GM21381 (cell line): ENCODE data around the gene TNNT2.

ENCODE experiments used
- ATAC-seq: cut with Tn5 transposase; IDR thresholded peaks from one replicate; pipeline ENCODE4 v1.9.1; 2021; ENCODE audit warnings: mild to moderate bottlenecking, moderate library complexity; ENCODE audit not compliant: unreplicated experiment

Gene TNNT2

DNA sequence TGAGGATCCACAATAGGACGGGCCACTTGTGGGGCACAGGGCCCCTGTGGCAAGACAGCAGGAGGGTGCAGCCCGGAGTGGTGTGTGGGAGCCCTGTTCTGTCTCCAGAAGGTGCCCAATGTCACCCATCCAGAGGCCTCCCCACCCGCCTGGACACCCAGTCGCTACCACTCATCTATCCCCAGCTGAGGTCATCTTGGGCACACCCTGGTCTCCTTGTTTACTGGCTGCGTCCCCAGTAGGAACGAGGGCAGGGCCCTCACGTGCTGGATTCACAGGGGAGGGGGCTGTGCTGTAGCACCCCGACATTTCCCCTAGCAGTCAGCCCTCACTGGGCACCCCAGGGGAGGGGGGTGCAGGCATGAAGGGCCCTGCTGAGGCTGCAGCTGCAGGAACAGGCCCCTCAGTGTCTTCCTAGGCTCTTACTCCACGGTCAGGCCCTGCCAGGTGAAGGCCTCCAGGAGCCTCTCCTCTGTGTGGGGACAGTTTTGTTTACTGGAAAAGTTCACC is 2.3 kb upstream of the TNNT2 start:
- no peak for ATAC-seq

DNA sequence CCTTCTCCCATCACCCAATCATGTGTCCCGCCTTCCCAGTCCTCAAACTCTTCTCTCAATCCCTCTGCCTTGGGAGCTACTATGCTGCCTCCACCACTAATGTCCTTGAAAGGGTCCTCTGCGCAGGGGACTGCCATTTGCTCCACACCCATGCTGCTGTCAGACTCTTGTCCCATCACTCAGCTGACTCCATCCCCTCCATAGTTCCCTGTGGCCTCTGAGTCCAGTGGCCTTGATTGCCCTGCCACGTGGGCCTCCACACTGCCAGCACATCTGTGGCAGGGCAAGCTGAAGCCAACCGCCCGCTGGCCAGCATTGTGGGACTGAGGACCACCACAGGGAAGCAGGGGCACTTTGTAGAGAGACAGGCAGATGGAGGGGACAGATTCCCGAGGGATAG is 1.3 kb upstream of the TNNT2 start:
- ATAC-seq: no peak

DNA sequence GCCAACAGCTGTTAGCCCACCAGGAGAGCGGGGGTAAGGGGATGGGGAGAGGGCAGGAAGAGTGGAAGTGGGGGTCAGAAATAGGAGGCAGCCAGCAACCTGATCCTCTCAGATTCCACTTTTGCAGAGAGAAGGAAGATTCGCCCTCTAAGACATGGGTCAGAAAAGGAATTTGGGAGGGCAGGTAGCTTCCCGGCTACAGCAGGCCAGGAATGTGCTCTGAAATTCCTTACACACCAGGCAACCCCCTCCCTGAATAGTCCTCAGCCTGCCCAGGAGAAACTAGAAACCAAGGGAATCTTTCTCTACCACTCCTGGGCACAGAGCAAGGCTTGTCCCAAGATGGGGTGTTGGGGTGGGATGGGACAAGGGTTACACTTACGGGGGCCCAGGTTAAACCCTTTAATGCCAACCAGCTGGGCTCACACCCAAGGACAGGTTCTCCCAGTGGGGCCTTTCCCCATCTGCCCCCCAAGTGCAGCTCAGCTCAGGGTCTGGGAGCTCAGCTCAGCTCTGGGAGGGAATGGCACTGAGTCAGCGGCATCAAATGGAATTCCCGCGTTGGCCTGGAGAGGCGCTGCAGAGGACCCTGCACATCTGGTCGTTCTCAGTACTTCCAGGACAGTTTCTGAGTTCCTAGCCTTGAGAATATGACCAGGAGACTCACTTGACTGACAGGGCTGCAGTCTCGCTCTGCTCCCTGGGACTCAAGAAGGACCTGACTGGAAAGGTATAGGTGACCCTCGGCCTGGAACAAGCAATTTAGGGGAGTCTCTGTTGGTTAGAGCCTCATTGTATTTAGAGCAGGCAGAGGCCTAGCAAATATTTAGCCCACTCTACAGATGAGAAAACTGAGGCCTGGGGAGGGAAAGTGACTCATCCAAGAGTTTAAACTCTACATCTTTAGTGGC is 761 bp downstream of the TNNT2 start:
- no peak for ATAC-seq

DNA sequence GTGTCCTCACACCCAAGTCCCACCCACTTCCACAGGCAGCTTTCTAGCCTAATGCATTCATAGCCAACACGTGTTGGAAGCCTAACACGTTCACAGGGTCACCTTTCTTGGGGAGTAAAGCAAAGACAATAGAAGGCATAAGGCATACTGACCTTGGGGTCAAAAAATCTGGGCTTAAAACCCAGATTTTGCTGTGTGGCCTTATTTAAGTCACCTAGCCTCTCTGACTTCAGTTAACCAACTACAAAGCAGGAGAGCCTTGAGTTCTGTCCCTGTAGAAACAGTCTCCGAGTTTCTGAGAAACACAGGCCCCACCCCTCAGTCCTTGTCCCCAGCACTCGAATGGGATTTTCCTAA is 1.4 kb downstream of the TNNT2 start:
- ATAC-seq: no peak

DNA sequence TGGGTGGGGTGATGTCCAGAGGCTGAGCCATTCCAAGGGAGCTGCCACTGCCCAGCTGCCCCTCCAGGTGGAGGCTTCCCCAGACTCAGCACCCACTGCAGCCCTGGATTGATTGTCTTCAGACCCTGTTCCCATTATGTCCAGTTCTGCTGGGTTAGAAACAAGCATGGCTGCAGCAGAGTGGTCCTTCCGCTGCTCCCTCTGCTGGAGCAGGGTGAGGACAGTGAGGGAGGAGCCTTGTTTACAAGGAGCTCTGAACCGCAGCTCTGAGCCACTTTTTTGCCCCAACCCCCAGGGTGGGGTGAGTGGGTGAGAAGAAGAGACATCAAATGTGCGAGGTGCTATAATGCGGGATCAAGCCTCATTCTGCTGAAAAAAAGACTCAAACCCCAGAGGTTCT is 2.3 kb downstream of the TNNT2 start:
- no peak for ATAC-seq

DNA sequence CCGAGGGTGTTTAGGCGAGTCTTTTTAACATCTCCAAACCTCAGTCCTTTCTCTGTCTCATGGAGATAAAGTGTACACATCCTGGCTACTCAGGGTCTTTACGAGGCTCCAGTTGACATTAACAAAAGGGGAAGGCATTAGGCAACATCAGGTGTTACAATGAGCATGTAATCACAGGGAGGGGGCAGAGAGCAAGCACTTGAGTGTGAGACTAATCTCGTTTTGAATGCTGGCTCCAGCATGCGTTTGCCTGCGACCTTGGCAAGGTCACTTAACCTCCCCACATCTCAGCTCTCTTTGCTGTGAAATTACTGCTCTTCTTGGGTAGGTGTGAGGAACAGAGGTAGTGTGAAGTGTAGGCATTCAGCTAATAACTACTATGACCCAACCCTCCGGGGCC is 3.1 kb downstream of the TNNT2 start:
- ATAC-seq: no peak

DNA sequence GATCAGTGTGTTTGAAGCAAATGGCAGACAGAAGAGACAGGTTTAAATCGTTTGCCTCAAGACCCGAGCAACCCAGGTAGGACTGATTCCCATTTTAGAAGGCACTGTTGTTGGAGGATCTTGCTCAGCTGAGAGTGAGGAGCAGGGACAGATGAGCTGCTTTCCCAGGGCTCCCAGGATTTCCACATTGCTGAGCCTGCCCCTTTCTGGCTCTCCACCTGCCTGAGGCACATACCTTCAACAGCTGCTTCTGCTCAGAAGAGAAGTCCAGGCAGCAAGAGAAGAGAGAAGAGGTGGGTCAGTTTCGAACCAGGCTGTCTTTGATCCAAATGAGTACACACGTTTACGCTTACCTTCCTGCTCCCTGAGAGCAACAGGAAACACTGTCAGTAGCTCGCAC is 5.7 kb downstream of the TNNT2 start:
- ATAC-seq: no peak

DNA sequence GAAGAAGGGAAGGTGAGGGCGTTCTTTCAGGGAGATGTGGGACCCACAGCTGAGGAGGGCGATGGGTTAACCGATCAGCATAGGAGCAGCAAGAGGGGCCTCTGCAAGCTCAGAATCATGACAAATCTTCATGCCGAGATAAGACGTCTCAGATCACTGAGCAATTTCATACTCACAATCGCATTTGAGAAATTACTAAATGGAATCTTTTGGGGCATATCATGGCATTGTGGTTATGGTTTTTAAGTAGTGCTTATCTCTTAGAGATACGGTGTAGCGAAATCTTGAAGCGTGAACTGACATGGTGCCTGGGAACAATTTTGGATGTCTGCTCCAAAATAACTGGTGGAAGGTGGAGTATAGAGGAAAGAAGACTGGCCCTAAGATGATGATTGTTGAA is 6.2 kb downstream of the TNNT2 start:
- no peak for ATAC-seq

DNA sequence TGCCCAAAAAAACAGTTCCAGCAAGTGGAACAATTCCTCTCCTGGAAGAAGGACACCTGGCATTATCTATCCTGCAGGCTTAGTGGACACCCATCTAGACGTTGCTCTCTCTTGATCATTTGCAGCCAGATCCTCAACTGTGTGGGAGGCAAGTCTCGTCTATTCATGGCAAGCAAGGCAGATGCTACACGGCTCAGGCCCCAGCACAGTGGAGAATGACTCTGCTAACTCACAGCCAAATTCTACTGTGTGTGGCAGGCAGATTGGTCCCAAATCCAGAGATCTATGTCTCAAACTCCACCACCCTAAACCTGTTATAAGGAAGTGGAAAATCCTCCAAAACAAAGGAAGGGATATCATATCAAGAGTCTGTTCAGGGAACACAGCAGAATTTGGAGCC is 7.0 kb downstream of the TNNT2 start:
- no peak for ATAC-seq

DNA sequence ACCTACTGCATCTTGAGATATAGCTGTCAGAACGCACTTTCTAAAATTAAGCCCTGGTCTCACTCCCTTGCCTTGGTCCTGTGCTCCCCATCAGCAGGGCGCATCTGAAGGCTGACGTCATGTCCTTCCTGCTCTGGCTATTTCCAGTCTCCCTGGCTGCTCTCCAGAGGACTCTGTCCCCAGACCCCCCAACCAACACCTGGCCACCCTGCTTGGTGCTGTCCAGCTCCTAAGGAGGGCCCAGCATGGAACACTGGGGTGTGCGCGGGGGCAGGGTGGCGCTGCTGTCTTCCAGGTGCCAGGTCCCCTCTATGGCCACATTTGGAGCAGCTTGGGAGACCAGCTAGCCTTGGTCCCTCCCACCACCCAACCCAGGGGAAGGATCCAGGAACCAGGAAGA is 8.3 kb downstream of the TNNT2 start:
- no peak for ATAC-seq

DNA sequence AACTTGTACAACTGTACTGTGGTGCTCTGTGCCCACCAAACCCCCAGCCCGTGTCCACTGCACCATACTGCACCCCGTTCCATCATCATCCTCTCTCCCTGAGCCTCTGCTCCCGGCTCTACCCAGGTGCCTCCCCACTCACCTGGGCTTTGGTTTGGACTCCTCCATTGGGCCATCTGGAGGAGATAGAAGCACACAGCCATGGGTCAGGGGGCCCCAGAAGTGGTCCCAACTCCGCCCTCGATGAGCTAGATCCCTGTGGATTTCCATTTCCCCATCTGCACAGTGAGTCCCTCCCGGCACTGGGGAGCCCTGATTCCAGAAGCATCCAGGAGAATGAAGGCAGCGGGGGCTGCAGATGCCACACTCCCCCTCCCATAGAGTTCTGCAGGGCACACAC is 10.8 kb downstream of the TNNT2 start:
- no peak for ATAC-seq

DNA sequence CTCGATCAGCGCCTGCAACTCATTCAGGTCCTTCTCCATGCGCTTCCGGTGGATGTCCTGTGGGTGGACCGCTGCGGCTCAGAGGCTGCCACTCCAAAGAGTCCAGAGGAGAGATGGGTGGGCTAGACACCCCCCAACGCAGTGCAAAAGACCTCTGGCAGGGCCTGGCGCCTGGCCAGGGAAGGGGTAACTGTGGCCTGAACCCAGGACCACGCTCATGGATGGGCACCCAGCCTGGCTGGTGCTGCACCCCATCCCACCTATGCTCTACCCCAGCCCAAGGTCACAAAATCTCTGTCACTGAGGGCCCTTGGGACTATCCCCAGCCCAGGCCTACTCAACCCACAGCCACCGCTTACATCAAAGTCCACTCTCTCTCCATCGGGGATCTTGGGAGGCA is 12.2 kb downstream of the TNNT2 start:
- no peak for ATAC-seq

DNA sequence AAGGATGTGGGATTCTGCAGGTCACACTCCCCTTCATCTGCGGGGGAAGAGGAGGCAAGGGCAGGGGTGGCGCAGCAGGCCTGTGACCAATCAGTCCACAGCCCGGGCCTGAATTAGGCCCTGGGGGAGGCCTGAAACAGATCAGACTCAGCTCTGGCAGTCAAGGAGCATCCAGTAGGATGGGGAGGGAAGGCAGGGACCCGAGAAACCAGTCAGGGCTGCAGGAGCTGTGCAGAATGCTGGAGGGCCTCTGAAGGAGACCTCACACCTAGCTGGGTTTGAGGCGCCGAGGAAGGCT is 12.7 kb downstream of the TNNT2 start:
- ATAC-seq: no peak

DNA sequence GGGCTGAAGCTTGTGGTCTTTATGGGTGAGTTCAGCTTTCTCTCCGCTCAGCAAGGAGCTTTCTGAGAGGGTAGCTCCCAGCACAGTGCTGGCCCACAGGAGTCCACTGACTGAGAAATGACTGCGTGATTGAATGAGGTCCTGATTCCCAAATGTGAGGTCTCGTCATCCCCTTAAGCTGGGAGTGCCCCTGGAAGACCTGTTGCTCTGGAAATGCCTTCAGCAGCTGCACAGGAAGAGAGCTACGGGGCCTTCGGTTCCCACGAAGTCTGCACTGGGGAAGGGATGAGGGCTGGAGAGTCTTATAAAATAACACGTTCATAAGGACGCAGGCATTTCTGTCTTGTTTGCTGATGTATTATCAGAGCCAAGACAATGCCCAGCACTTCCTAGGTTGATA is 14.0 kb downstream of the TNNT2 start:
- no peak for ATAC-seq

DNA sequence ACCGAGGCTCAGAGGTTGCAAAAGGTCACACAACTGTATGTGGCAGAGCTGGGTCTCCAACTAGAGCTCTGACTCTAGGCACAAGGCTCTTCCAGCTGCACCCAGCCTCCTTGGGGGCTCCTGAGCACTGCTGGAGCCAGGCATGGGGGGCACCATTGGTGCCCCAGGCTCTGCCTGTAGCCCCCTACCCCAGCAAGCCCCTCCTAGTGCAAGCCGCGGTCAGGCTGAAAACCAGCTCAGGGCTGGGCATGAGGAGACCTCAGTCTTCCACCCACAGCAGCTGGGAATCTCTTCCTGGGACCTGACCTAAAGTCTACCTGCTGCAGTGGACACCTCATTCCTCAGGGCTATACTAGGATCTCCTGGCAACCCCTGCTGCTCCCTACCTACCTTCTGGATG is 14.6 kb downstream of the TNNT2 start:
- ATAC-seq: no peak

DNA sequence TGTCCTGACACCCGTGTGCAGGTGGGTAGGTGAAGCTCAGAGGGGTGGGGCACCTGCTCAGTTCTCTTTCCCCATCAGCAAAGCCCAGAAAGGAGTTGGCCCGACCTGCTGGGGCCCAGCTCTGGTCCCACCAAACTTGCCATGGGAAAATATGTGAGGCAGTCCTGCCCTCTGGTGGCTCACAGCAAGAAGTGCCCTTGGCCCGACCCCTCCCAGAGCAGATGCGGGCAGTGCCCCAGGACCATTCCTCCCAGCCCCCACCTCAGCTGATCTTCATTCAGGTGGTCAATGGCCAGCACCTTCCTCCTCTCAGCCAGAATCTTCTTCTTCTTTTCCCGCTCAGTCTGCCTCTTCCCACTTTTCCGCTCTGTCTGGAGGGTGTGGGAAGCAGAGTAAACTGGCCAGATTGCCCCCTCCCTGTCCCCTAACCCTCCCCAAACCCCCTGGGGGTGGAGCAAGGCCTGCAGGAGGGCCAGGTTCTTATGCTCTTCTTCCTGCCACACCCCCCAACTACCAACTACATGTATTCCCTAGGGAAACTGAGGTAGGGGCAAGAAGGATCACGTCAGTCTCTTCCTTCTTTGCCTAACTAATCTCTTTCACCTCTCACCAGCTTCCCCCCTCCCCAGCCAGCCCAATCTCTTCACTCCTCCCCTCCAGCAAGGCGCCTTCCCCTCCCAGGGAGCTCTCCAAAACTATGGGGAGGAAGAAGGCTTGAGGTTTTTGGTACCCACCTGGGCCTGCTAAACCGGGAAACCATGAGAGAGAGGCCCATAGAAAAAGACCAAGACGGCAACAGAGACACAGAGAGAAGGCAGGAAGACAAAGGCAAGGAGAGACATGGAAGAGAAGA is 15.6 kb downstream of the TNNT2 start:
- no peak for ATAC-seq

DNA sequence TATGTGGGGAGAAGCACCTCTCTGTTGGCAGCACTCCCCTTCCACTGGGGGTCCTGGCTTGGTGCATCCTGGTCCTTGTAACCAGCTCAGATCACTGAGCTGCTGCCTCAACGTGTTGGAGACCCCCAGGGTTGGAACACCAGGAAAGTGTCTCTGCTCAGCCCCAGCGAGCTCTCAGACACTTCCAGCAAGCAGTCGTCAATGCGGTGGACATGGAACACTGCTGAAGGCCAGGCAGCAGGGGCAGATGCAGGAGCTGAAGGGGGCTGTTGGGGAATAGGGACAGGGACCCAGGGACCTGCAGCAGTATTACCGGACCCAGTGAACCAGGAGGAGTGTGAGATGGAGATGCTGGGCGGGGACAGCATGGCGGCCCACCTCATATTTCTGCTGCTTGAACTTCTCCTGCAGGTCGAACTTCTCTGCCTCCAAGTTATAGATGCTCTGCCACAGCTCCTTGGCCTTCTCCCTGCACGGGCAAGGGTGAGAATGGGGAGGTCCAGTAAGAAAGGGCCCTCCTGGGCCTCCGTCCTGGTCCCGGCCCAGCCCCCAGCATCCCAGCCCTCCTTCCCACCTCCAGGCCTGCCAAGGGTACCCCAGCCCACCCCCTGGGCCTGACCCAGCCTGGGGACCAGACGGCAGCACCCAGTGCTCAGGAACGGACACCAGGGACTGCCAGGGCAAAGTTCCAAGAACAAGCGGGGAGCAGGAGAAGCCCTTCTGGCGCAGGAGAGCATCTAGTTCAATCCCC is 16.4 kb downstream of the TNNT2 start:
- ATAC-seq: no peak

DNA sequence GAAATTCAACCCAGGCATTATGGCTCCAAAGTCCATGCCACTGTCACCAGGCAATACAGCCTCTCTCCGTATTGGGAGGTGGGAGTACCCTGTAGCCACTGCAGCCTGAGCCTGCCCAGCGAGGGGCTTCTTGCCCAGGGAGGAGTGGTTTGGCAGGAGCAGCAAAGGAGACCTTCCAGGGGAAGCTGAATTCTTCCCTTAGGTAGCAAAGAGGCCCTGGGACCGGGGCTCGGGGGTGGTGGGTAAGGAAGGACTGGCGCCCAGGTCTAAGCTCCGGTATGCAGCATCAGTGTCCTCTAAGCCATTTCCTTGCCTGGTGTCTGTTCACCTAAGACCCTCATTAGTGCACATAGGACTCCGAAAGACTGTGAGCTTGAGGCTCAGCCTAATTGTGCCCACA is 17.0 kb downstream of the TNNT2 start:
- ATAC-seq: no peak

DNA sequence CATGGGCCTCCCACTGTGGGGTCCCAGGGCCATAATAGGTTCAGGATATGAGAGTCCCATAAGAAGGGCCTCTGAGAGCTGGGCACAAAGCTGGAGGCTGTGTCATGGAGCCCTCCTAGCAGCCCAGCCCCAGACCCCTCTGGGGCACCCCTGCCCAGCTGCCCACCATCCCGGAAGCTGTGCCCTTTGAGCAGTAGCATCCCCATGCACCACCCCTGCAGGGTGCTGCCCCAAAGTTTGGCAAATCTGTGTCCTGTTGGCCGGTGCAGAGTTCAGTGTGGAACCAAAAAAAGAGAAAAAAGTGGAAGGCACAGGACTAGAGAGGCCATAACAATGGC is 17.6 kb downstream of the TNNT2 start:
- ATAC-seq: no peak

DNA sequence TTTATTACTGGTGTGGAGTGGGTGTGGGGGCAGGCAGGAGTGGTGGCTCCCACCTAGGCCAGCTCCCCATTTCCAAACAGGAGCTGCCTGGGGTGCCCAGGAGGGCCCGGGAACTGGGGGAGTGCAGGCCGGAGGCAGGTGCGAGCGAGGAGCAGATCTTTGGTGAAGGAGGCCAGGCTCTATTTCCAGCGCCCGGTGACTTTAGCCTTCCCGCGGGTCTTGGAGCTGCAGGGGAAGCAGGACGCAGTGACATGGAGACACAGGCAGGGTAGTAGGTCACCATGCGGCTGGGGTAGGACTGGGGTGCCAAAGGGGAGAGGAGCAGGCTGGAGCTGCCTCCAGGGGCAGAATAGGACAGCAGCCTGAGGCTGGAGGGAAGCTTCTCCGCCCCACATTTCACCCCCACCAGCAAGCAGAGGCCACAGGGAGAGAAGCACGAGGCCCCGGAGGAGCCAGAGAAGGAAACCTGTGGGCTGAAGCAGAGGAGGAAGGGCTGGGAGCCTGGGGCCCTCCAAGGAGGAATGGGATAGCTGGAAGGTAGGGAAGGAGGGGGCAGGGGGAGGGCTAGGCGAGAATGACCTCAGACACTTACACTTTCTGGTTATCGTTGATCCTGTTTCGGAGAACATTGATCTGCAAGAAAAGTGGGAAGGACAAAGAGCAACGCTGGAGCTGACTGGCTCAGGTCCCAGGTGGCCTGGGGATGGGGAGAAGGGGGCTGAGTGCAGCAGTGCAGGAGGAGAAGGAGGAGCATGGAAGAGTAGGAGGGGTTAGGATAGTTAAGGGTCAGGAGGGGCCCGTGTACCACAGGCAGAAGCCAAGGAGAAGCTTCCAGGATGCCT is 18.2 kb downstream of the TNNT2 start:
- no peak for ATAC-seq

DNA sequence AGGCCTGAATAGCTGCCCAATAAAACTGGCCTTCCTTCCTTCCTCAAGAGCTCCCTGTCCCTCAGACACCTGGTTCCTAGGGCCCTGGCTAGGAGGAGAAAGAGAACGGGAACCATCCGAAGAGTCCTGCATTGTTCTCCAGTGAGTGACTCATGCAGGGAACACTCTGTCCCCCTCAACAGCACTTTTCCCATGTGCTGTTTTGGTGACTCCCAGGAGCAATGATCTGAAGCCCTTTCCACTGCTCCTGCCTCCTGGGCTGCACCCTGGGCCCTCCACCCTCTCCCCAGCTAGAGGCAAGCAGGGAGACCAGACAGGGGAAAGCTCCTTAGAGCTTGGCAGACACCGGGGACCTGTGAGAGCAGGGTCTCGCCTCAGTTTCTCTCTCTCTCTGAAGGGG is 18.9 kb downstream of the TNNT2 start:
- no peak for ATAC-seq
